IMR-90 (cell line): ENCODE results near the gene NPW. TPM values are rescaled to one million over a fixed set of nuclear protein-coding genes. Genes with fewer than 3 reads are reported as not detected.
A peak's percentile ranks its signal among the peaks of the same experiment; 100 is the strongest.

ENCODE experiments used
- ATAC-seq: fragments of 200-7000 bp; cut with Tn5 transposase; 2 replicates; pipeline ENCODE4 v1.9.1; 2020; ENCODE audit warnings: low read depth, mild to moderate bottlenecking, moderate library complexity
- BruUV-seq: library from RNA; stranded (reverse); fragments of 400-500 nt; replicated peaks from 2 replicates; lab custom pipeline; 2021; lab: Mats Ljungman, UMichigan
- CTCF ChIA-PET: fragments of 300-600 bp; formaldehyde crosslinking; extraction: SDS; loops from one replicate; lab custom pipeline; 2021; ENCODE audit warnings: antibody characterized with exemption; lab: Yijun Ruan, JAX
- POLR2A ChIA-PET: fragments of 300-600 bp; sonication (Branson Sonifier 250); formaldehyde crosslinking; loops from one replicate; lab custom pipeline; 2022; ENCODE audit warnings: antibody characterized with exemption; ENCODE audit not compliant: unreplicated experiment; lab: Charles Lee
- DNase-seq: peaks from one replicate; pipeline ENCODE4 v3.0.0; 2013
- H2AFZ ChIP-seq: replicated peaks from 2 replicates; pipeline ENCODE3; 2013; ENCODE audit warnings: low read length, mild to moderate bottlenecking; ENCODE audit not compliant: poor library complexity
- H2AK5ac ChIP-seq: 2 replicates; pipeline ENCODE4 v1.6.1; 2013; ENCODE audit warnings: low read depth, low read length, inconsistent platforms
- H2AK9ac ChIP-seq: replicated peaks from 2 replicates; pipeline ENCODE3; 2013; ENCODE audit warnings: mild to moderate bottlenecking, low read depth, low read length, moderate library complexity; ENCODE audit not compliant: poor library complexity
- H2BK120ac ChIP-seq: 2 replicates; pipeline ENCODE4 v1.6.1; 2013; ENCODE audit warnings: low read depth, low read length, inconsistent platforms
- H2BK15ac ChIP-seq: 3 replicates; pipeline ENCODE4 v1.6.1; 2013; ENCODE audit warnings: low read depth, low read length, inconsistent platforms
- H2BK20ac ChIP-seq: 2 replicates; pipeline ENCODE4 v1.6.1; 2013; ENCODE audit warnings: low read depth, mild to moderate bottlenecking, inconsistent platforms, low read length, moderate library complexity
- H2BK5ac ChIP-seq: 2 replicates; pipeline ENCODE4 v1.6.1; 2013; ENCODE audit warnings: mild to moderate bottlenecking, low read depth, low read length, inconsistent platforms; ENCODE audit not compliant: poor library complexity, severe bottlenecking
- H3K14ac ChIP-seq: replicated peaks from 2 replicates; pipeline ENCODE4 v1.6.1; 2013; ENCODE audit warnings: low read depth, low read length, inconsistent platforms
- H3K18ac ChIP-seq: 2 replicates; pipeline ENCODE4 v1.6.1; 2013; ENCODE audit warnings: low read depth, low read length, control low read depth
- H3K23ac ChIP-seq: 2 replicates; pipeline ENCODE4 v1.6.1; 2013; ENCODE audit warnings: low read depth, low read length, inconsistent platforms
- H3K27ac ChIP-seq: 2 replicates; pipeline ENCODE4 v1.5.1; 2013; ENCODE audit warnings: mild to moderate bottlenecking, control low read depth, low read length; ENCODE audit not compliant: insufficient read depth
- H3K27me3 ChIP-seq: 2 replicates; pipeline ENCODE4 v1.6.1; 2013; ENCODE audit warnings: low read length; ENCODE audit not compliant: control insufficient read depth, insufficient read depth
- H3K36me3 ChIP-seq: 2 replicates; pipeline ENCODE4 v1.6.1; 2013; ENCODE audit warnings: low read length, mixed read lengths; ENCODE audit not compliant: control insufficient read depth, insufficient read depth
- H3K4ac ChIP-seq: 2 replicates; pipeline ENCODE4 v1.6.1; 2013; ENCODE audit warnings: low read depth, low read length, inconsistent platforms
- H3K4me1 ChIP-seq: 2 replicates; pipeline ENCODE4 v1.6.1; 2013; ENCODE audit warnings: low read length, mixed read lengths; ENCODE audit not compliant: control insufficient read depth, insufficient read depth
- H3K4me2 ChIP-seq: 2 replicates; pipeline ENCODE4 v1.6.1; 2013; ENCODE audit warnings: low read depth, mild to moderate bottlenecking, control low read depth, low read length, moderate library complexity
- H3K4me3 ChIP-seq: 2 replicates; pipeline ENCODE4 v1.5.1; 2013; ENCODE audit warnings: low read depth, mild to moderate bottlenecking, control low read depth, low read length, moderate library complexity; ENCODE audit not compliant: insufficient read depth
- H3K56ac ChIP-seq: 2 replicates; pipeline ENCODE4 v1.6.1; 2013; ENCODE audit warnings: low read length, inconsistent platforms; ENCODE audit not compliant: insufficient read depth; ENCODE audit errors: extremely low read depth
- H3K79me1 ChIP-seq, 2 experiments: 2 replicates each; pipeline ENCODE4 v1.6.1; 2013; ENCODE audit warnings: low read length in 2 of 2, inconsistent platforms in 1 of 2, low read depth in 1 of 2
- H3K9ac ChIP-seq: 2 replicates; pipeline ENCODE4 v1.6.1; 2013; ENCODE audit warnings: low read depth, low read length, control low read depth
- H3K9me1 ChIP-seq: 2 replicates; pipeline ENCODE4 v1.6.1; 2013; ENCODE audit warnings: low read length, inconsistent platforms; ENCODE audit not compliant: insufficient read depth
- H3K9me3 ChIP-seq: 2 replicates; pipeline ENCODE4 v1.6.1; 2013; ENCODE audit warnings: low read length; ENCODE audit not compliant: control insufficient read depth, insufficient read depth
- H4K20me1 ChIP-seq: 2 replicates; pipeline ENCODE4 v1.6.1; 2013; ENCODE audit warnings: low read length, inconsistent platforms; ENCODE audit not compliant: insufficient read depth
- H4K5ac ChIP-seq: 2 replicates; pipeline ENCODE4 v1.6.1; 2013; ENCODE audit warnings: mild to moderate bottlenecking, low read depth, low read length, control low read depth
- H4K8ac ChIP-seq, 2 experiments: 2 replicates each; pipeline ENCODE4 v1.6.1; 2013; ENCODE audit warnings: low read depth in 2 of 2, low read length in 2 of 2, control low read depth in 1 of 2, inconsistent platforms in 1 of 2
- H4K91ac ChIP-seq: 2 replicates; pipeline ENCODE4 v1.6.1; 2013; ENCODE audit warnings: low read depth, low read length, inconsistent platforms; ENCODE audit not compliant: insufficient read depth
- BHLHE40 ChIP-seq: fragments of 150-350 bp; IDR thresholded peaks from 2 replicates; pipeline ENCODE4 v1.6.1; 2016; ENCODE audit warnings: mild to moderate bottlenecking, low read depth, low read length
- CEBPB ChIP-seq: IDR thresholded peaks from 2 replicates; pipeline ENCODE4 v1.6.1; 2012; ENCODE audit warnings: low read depth, low read length, improper control_type of control experiment
- CHD1 ChIP-seq: IDR thresholded peaks from 2 replicates; pipeline ENCODE4 v1.6.1; 2012; ENCODE audit warnings: low read depth, low read length, improper control_type of control experiment
- CTCF ChIP-seq: conservative IDR thresholded peaks from 2 replicates; pipeline ENCODE4 v1.5.1; 2012; ENCODE audit warnings: mild to moderate bottlenecking, low read depth, low read length, improper control_type of control experiment
- ELK1 ChIP-seq: fragments of 150-350 bp; IDR thresholded peaks from 2 replicates; pipeline ENCODE4 v1.6.1; 2016; ENCODE audit warnings: low read depth, mild to moderate bottlenecking, low read length, moderate library complexity, borderline replicate concordance
- FOS ChIP-seq: fragments of 150-350 bp; IDR thresholded peaks from 2 replicates; pipeline ENCODE4 v1.6.1; 2016; ENCODE audit warnings: low read depth, low read length
- MAFK ChIP-seq: IDR thresholded peaks from 2 replicates; pipeline ENCODE4 v1.6.1; 2012; ENCODE audit warnings: low read depth, low read length, improper control_type of control experiment
- MAZ ChIP-seq: IDR thresholded peaks from 2 replicates; pipeline ENCODE4 v1.6.1; 2012; ENCODE audit warnings: low read depth, mild to moderate bottlenecking, low read length, improper control_type of control experiment, moderate library complexity, borderline replicate concordance
- MXI1 ChIP-seq: IDR thresholded peaks from 2 replicates; pipeline ENCODE4 v1.6.1; 2012; ENCODE audit warnings: low read depth, mild to moderate bottlenecking, low read length, moderate library complexity, borderline replicate concordance
- POLR2A ChIP-seq: IDR thresholded peaks from 2 replicates; pipeline ENCODE4 v1.6.1; 2012; ENCODE audit warnings: mild to moderate bottlenecking, low read depth, low read length
- RAD21 ChIP-seq: IDR thresholded peaks from 2 replicates; pipeline ENCODE4 v1.6.1; 2012; ENCODE audit warnings: low read length, improper control_type of control experiment
- RCOR1 ChIP-seq: IDR thresholded peaks from 2 replicates; pipeline ENCODE4 v1.6.1; 2012; ENCODE audit warnings: mild to moderate bottlenecking, low read length, improper control_type of control experiment; ENCODE audit not compliant: insufficient replicate concordance
- RFX5 ChIP-seq: IDR thresholded peaks from 2 replicates; pipeline ENCODE4 v1.8.0; 2012; ENCODE audit warnings: low read depth, mild to moderate bottlenecking, low read length, moderate library complexity
- SMC3 ChIP-seq: fragments of 150-350 bp; IDR thresholded peaks from 2 replicates; pipeline ENCODE4 v1.6.1; 2016; ENCODE audit warnings: low read depth, mild to moderate bottlenecking, antibody characterized with exemption, low read length, moderate library complexity
- USF2 ChIP-seq: fragments of 150-350 bp; IDR thresholded peaks from 2 replicates; pipeline ENCODE4 v1.6.1; 2017; ENCODE audit warnings: mild to moderate bottlenecking, antibody characterized with exemption, low read length, low read depth
- WGBS, 2 experiments: methylation state at CpG; one replicate each; pipeline versions ENCODE4 v1.1.5 to v1.1.7; 2013; ENCODE audit warnings: missing lambda C conversion rate in 2 of 2; ENCODE audit not compliant: insufficient read length in 1 of 2; ENCODE audit errors: extremely low coverage in 2 of 2; 5-methylcytosine and 5-hydroxymethylcytosine counted together
- dilution Hi-C: fragments of 300-500 bp; cut with HindIII; formaldehyde crosslinking; loops from one replicate; pipeline ENCODE4 v1.14.3; 2018; ENCODE audit warnings: low sequenced_read_pairs; ENCODE audit not compliant: unreplicated experiment
- in situ Hi-C: fragments of 300-500 bp; cut with MboI; formaldehyde crosslinking; loops from 3 replicates; pipeline ENCODE4 v1.14.3; 2019; ENCODE audit warnings: low sequenced_read_pairs, inconsistent platforms, mixed read lengths
- intact Hi-C: fragments of 100-400 bp; cut with micrococcal nuclease; formaldehyde crosslinking; loops from 2 replicates; pipeline ENCODE4 v1.10.0; 2022
- polyA plus RNA-seq, 3 experiments: library from polyadenylated mRNA; depleted of rRNA; stranded (reverse); fragments of >200 nt; gene quantifications; 2 replicates each; pipeline ENCODE4 v1.2.3, GENCODE V29; 2012; ENCODE audit warnings: low replicate concordance in 1 of 3
- total RNA-seq: library from RNA; depleted of rRNA; stranded (reverse); fragments of >200 nt; gene quantifications from 2 replicates; pipeline ENCODE4 v1.2.3, GENCODE V29; 2012

The NPW gene
- total and polyA plus RNA-seq, 2 of the 4 experiments (the other 2 are of a cell fraction) = 0.18 to 2.0 TPM

- Histone ChIP-seq H2BK5ac (peak overlapping the region; percentile 98), H3K27ac (peak overlapping the region; percentile 100), H3K23ac (peak overlapping the region; percentile 93), H4K91ac (peak overlapping the region; percentile 99), H3K36me3 (peaks cover 43% of the 10 kb centered on the region), H3K27me3 (no peaks in the 10 kb centered on the region), H2AK9ac (peak overlapping the region; percentile 98), H2AK5ac (peak overlapping the region; percentile 99), H3K4me3 (no peak overlapping the region), H4K8ac (peak overlapping the region; percentile 89 to 90), H3K9me3 (no peaks in the 10 kb centered on the region), H3K9me1 (peaks cover 16% of the 10 kb centered on the region), H3K14ac (peak overlapping the region; percentile 94), H3K4me2 (peak overlapping the region; percentile 65; the same call in 1 of the 2 replicates), H4K5ac (peak overlapping the region; percentile 97), H2BK120ac (peak overlapping the region; percentile 96), H3K4ac (peak overlapping the region; percentile 97), H3K56ac (peak overlapping the region; percentile 54; the same call in 1 of the 2 replicates), H3K79me1 (peaks cover 19 to 71% of the 10 kb centered on the region in 2 experiments; a peak in 3 of 4 replicates), H2AFZ (peak overlapping the region; percentile 59), H3K4me1 (peaks cover 60% of the 10 kb centered on the region), H2BK20ac (peak overlapping the region; percentile 94), H3K18ac (peak overlapping the region; percentile 91), H3K9ac (peak overlapping the region; percentile 66), H2BK15ac (peak overlapping the region; percentile 100; the same call in 2 of the 3 replicates), H4K20me1 (no peaks in the 10 kb centered on the region)
- 71% methylated on average over 4 of the region's 17 CpGs; no CpG with 5 or more reads in 1 of the 2 experiments for WGBS, 2 experiments
- intact Hi-C loops = no loop called here
- no peak for ATAC-seq
- CTCF ChIA-PET = no interaction called here
- DNase-seq = no peak
- dilution Hi-C loops = no loop called here
- POLR2A ChIA-PET = no interaction called here
- no TSS peak for BruUV-seq
- in situ Hi-C loops = no loop called here
- TF ChIP-seq BHLHE40 (no peak), RFX5 (no peak), MAZ (no peak), CTCF (no peak), CHD1 (no peak), ELK1 (no peak), RAD21 (no peak), MXI1 (no peak), SMC3 (no peak), RCOR1 (no peak), USF2 (no peak), CEBPB (no peak), MAFK (no peak), POLR2A (no peak), FOS (no peak)
Measured at GRCh38 chr16:2034696-2035430, 15.3 kb downstream of the NPW start.
